Endothelial cell of umbilical vein (primary cell): ENCODE measurements around the gene SPINK9. TPM values are rescaled to one million over a fixed set of nuclear protein-coding genes. Genes with fewer than 3 reads are reported as not detected.

Experiments
- BruUV-seq: library from RNA; stranded (reverse); fragments of 400-500 nt; replicated peaks from 2 replicates; lab custom pipeline; 2021; lab: Mats Ljungman, UMichigan
- CTCF ChIA-PET: fragments of 300-600, 350-600 bp; sonication (Branson Sonifier 250); formaldehyde crosslinking; loops from one replicate; lab custom pipeline; 2021; ENCODE audit warnings: antibody characterized with exemption, inconsistent platforms; lab: Charles Lee
- POLR2A ChIA-PET: fragments of 300-600, 350-600 bp; sonication (Branson Sonifier 250); formaldehyde crosslinking; loops from one replicate; lab custom pipeline; 2021; ENCODE audit warnings: antibody characterized with exemption, inconsistent platforms; lab: Charles Lee
- DNase-seq: peaks from one replicate; pipeline ENCODE4 v3.0.0-alpha.2; 2011; ENCODE audit warnings: low read depth, low spot score
- FAIRE-seq: peaks from 2 replicates; lab custom pipeline; 2011; peaks lifted over from hg19 to GRCh38; lab: Jason Lieb, UNC
- H2AFZ ChIP-seq: 2 replicates; pipeline ENCODE4 v1.6.0; 2012; ENCODE audit warnings: low read depth, low read length, control low read depth, inconsistent platforms
- H3K27ac ChIP-seq: 2 replicates; pipeline ENCODE4 v1.5.1; 2011; ENCODE audit warnings: low read depth, mild to moderate bottlenecking, control low read depth, low read length, moderate library complexity; ENCODE audit not compliant: insufficient read depth
- H3K27me3 ChIP-seq, 2 experiments: 2 replicates each; pipeline versions ENCODE4 v1.6.0 to v1.6.1; 2011; ENCODE audit warnings: low read length in 2 of 2, mixed read lengths in 1 of 2; ENCODE audit not compliant: control insufficient read depth in 2 of 2, insufficient read depth in 2 of 2
- H3K36me3 ChIP-seq, 2 experiments: 2 replicates in 1 of 2; 3 replicates in 1 of 2; pipeline ENCODE4 v1.5.1; 2011; ENCODE audit warnings: low read length in 2 of 2, mild to moderate bottlenecking in 1 of 2, moderate library complexity in 1 of 2; ENCODE audit not compliant: control insufficient read depth in 2 of 2, insufficient read depth in 2 of 2; ENCODE audit errors: extremely low read depth in 1 of 2
- H3K4me1 ChIP-seq: 3 replicates; pipeline ENCODE4 v1.5.1; 2011; ENCODE audit warnings: mild to moderate bottlenecking, low read length; ENCODE audit not compliant: control insufficient read depth, insufficient read depth; ENCODE audit errors: extremely low read depth
- H3K4me2 ChIP-seq: 2 replicates; pipeline ENCODE4 v1.6.1; 2011; ENCODE audit warnings: low read length, control low read depth, mixed read lengths; ENCODE audit not compliant: insufficient read depth
- H3K4me3 ChIP-seq, 3 experiments: fragments of 200-600 bp in 1 of 3; sonication (generic), shearing (Covaris generic) in 1 of 3; replicated peaks in 1 of 3; 2 replicates each; pipeline ENCODE4 v1.5.1; 2011 to 2016; ENCODE audit warnings: control low read depth in 3 of 3, low read length in 3 of 3, mild to moderate bottlenecking in 2 of 3, inconsistent platforms in 1 of 3, low read depth in 1 of 3, moderate library complexity in 1 of 3; ENCODE audit not compliant: insufficient read depth in 1 of 3
- H3K79me2 ChIP-seq: 2 replicates; pipeline ENCODE4 v1.6.0; 2012; ENCODE audit warnings: low read length, inconsistent platforms; ENCODE audit not compliant: control insufficient read depth, insufficient read depth
- H3K9ac ChIP-seq: replicated peaks from 2 replicates; pipeline ENCODE3; 2011; ENCODE audit warnings: low read length, control low read depth; ENCODE audit not compliant: insufficient read depth; ENCODE audit errors: extremely low read depth
- H3K9me1 ChIP-seq: replicated peaks from 3 replicates; pipeline ENCODE4 v1.6.0; 2011; ENCODE audit warnings: mild to moderate bottlenecking, low read length; ENCODE audit not compliant: control insufficient read depth, insufficient read depth; ENCODE audit errors: extremely low read depth
- H3K9me3 ChIP-seq: replicated peaks from 2 replicates; pipeline ENCODE4 v1.5.1; 2012; ENCODE audit warnings: low read length, inconsistent platforms; ENCODE audit not compliant: control insufficient read depth, insufficient read depth
- H4K20me1 ChIP-seq: replicated peaks from 2 replicates; pipeline ENCODE3; 2011; ENCODE audit warnings: mild to moderate bottlenecking, low read length; ENCODE audit not compliant: control insufficient read depth, insufficient read depth; ENCODE audit errors: extremely low read depth
- EZH2 ChIP-seq: IDR thresholded peaks from 2 replicates; pipeline ENCODE4 v1.6.1; 2012; ENCODE audit warnings: borderline replicate concordance, low read depth, mild to moderate bottlenecking, moderate library complexity, low read length, inconsistent platforms; ENCODE audit not compliant: severe bottlenecking
- FOS ChIP-seq: IDR thresholded peaks from 2 replicates; pipeline ENCODE4 v1.6.1; 2011; ENCODE audit warnings: mild to moderate bottlenecking, low read length, moderate library complexity, borderline replicate concordance; ENCODE audit not compliant: insufficient read depth
- GATA2 ChIP-seq: IDR thresholded peaks from 2 replicates; pipeline ENCODE4 v1.7.0; 2011; ENCODE audit warnings: low read depth, mild to moderate bottlenecking, moderate library complexity, mixed read lengths, low read length; ENCODE audit not compliant: insufficient read length, insufficient read depth
- JUN ChIP-seq: IDR thresholded peaks from 2 replicates; pipeline ENCODE4 v1.6.1; 2011; ENCODE audit warnings: borderline replicate concordance, low read depth; ENCODE audit not compliant: insufficient read length, insufficient read depth
- MYC ChIP-seq: IDR thresholded peaks from one replicate; pipeline ENCODE4 v1.6.1; 2011; ENCODE audit warnings: mild to moderate bottlenecking, low read depth, low read length
- POLR2A ChIP-seq: IDR thresholded peaks from 2 replicates; pipeline ENCODE4 v1.6.1; 2012; ENCODE audit warnings: low read depth, mild to moderate bottlenecking, control low read depth, low read length
- POLR2AphosphoS5 ChIP-seq: IDR thresholded peaks from 2 replicates; pipeline ENCODE4 v1.6.1; 2012; ENCODE audit warnings: low read depth, mild to moderate bottlenecking, control low read depth, low read length, moderate library complexity; ENCODE audit not compliant: insufficient read depth
- dilution Hi-C: fragments of 300-500 bp; cut with MboI; formaldehyde crosslinking; loops from one replicate; pipeline ENCODE4 v1.15.0; 2019; ENCODE audit warnings: low sequenced_read_pairs; ENCODE audit not compliant: extremely low pct_ligation_motif_present
- intact Hi-C: fragments of 100-400 bp; cut with micrococcal nuclease; formaldehyde crosslinking; loops from one replicate; pipeline ENCODE4 v1.10.0; 2022
- polyA plus RNA-seq, 4 experiments: library from polyadenylated mRNA; depleted of rRNA in 3 of 4; stranded (reverse) in 3 of 4; unstranded in 1 of 4; fragments of >200 nt; gene quantifications; 2 replicates each; pipeline versions ENCODE4 v1.2.1 to v1.2.3, GENCODE V29; 2011 to 2012; ENCODE audit warnings: missing spikeins in 1 of 4
- total RNA-seq: library from RNA; stranded (reverse); gene quantifications from 2 replicates; pipeline ENCODE4 v1.2.3, GENCODE V29; 2021
- TF ChIP-seq, protein P1 (sequence below), 2 donors: IDR thresholded peaks; 1 replicate in 1 of 2; 2 replicates in 1 of 2; pipeline ENCODE4 v1.5.1; 2011; ENCODE audit warnings: low read length in 2 of 2, mild to moderate bottlenecking in 2 of 2, moderate library complexity in 2 of 2, control low read depth in 1 of 2, inconsistent platforms in 1 of 2, low read depth in 1 of 2; ENCODE audit not compliant: insufficient read depth in 1 of 2; ENCODE audit errors: extremely low read depth in 1 of 2
- TF ChIP-seq, protein P2 (sequence below): IDR thresholded peaks from 2 replicates; pipeline ENCODE4 v1.6.1; 2011; ENCODE audit not compliant: insufficient read depth, insufficient read length

Gene SPINK9
- total and polyA plus RNA-seq, 2 donors (not counting 3 experiments of a cell fraction or from before 2014, with no cell fraction given): not detected

DNA sequence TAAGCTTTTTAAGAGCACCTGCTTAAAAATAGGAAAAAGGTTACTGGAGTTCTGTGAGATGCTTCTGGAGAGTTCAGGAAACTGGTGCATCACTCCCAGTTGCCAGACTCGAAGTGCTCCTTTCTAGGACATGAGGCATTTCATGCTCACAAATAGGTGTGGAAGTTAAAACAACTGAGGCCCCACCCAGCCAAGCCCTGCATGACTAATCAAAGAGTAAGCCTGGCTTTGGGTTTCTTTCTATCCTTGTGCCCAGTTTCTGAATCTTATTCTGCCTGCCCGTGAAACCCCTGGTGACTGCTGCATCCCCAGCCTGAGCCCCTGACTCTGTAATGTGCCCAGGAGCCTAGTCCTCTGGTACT lies 7.7 kb downstream of the SPINK9 start:
- Histone ChIP-seq H3K36me3 (no peaks in the 10 kb centered on the region), H3K9ac (no peak overlapping the region), H3K9me1 (no peaks in the 10 kb centered on the region), H3K4me3 (no peak overlapping the region), H2AFZ (no peak overlapping the region), H3K27ac (no peak overlapping the region), H4K20me1 (no peaks in the 10 kb centered on the region), H3K9me3 (no peaks in the 10 kb centered on the region), H3K27me3 (no peaks in the 10 kb centered on the region), H3K79me2 (no peaks in the 10 kb centered on the region), H3K4me1 (no peaks in the 10 kb centered on the region), H3K4me2 (no peak overlapping the region)
- no peak for TF ChIP-seq EZH2
- no peak for TF ChIP-seq MYC
- TF ChIP-seq POLR2AphosphoS5: no peak
- TF ChIP-seq FOS: no peak
- TF ChIP-seq, protein P1, sequence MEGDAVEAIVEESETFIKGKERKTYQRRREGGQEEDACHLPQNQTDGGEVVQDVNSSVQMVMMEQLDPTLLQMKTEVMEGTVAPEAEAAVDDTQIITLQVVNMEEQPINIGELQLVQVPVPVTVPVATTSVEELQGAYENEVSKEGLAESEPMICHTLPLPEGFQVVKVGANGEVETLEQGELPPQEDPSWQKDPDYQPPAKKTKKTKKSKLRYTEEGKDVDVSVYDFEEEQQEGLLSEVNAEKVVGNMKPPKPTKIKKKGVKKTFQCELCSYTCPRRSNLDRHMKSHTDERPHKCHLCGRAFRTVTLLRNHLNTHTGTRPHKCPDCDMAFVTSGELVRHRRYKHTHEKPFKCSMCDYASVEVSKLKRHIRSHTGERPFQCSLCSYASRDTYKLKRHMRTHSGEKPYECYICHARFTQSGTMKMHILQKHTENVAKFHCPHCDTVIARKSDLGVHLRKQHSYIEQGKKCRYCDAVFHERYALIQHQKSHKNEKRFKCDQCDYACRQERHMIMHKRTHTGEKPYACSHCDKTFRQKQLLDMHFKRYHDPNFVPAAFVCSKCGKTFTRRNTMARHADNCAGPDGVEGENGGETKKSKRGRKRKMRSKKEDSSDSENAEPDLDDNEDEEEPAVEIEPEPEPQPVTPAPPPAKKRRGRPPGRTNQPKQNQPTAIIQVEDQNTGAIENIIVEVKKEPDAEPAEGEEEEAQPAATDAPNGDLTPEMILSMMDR (IDR thresholded peaks at IDR 0.05; ENCODE audit: extremely low read depth in 1 of 2, insufficient read depth in 1 of 2, low read depth in 1 of 2, low read length in 2 of 2): no peak
- TF ChIP-seq POLR2A: no peak
- TF ChIP-seq, protein P2, sequence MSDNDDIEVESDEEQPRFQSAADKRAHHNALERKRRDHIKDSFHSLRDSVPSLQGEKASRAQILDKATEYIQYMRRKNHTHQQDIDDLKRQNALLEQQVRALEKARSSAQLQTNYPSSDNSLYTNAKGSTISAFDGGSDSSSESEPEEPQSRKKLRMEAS: no peak
- no peak for TF ChIP-seq JUN
- no peak for TF ChIP-seq GATA2
- intact Hi-C loops: no loop called here
- dilution Hi-C loops: no loop called here
- DNase-seq (no peak), FAIRE-seq (no peak)
- POLR2A ChIA-PET: no interaction called here
- BruUV-seq: no TSS peak
- CTCF ChIA-PET: interaction anchor here (1.1 kb wide), 1 partner anchor 15 kb away, joined by 3 read pairs; no protein-coding TSS in a partner anchor
